Measurements from ENCODE around the gene RALBP1. TPM values are rescaled to one million over a fixed set of nuclear protein-coding genes. Genes with fewer than 3 reads are reported as not detected.

The RALBP1 gene
- total and polyA plus RNA-seq, 2 of the 8 experiments (the other 6 are each of a cell fraction or from before 2014, with no cell fraction given), result 40.3 to 67.8 TPM

DNA sequence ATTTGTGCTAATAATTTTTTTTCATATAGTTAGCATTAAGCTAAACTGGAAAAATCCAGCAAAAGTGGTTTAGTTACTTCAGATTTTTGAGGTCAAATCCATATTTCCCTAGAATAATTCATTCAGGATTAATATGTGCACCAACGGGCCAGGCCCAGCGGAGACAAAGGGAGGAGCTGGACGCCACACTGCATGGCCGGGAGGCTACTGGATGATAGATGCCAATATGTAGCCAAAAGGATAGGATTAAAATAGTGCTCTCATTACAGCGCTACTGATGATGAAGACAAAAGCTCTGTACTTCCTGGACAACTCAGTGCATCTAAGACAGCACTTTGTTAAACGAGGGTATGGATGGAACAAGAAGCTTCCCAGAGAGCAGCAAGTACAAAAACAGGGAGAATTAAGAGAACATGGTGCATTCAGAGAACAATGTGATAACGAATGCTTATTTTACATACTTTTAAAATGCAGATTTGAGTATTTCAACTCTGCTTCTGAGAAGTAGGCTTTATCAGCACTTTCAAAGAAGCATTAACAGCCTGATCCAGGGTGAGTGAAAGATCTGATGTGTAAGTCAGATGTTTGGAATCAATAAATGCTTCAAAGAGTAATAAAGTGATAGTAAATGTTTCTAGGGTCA lies 99.3 kb downstream of the RALBP1 start:
- ChIA-PET CTCF (ENCODE audit: partially characterized antibody) (interaction anchor here (0.7 to 5.3 kb wide), 31 partner anchors 9 to 381 kb away, joined by 3 to 42 read pairs (median 4); no protein-coding TSS in a partner anchor), POLR2A (ENCODE audit: partially characterized antibody) (interaction anchor here (0.8 kb wide), 1 partner anchor 34 kb away, joined by 3 read pairs; no protein-coding TSS in a partner anchor)
- no peak overlapping the region for H3K27ac ChIP-seq (ENCODE audit: low read depth, low read length)

More for the DNA sequence above, 99.3 kb downstream of the RALBP1 start:
- 67% methylated on average over 7 of the region's 7 CpGs; no CpG with 5 or more reads in 1 of the 2 experiments for WGBS, 2 experiments (ENCODE audit: extremely low coverage in 1 of 2, insufficient coverage in 1 of 2, insufficient read length in 1 of 2, insufficient replicate concordance in 2 of 2, low coverage in 1 of 2, low lambda C conversion rate in 2 of 2, missing lambda C conversion rate in 1 of 2)
- no peak overlapping the region for H2BK20ac ChIP-seq (ENCODE audit: low read length)
- H2AFZ ChIP-seq (ENCODE audit: low read length), result no peak overlapping the region
- H3K18ac ChIP-seq (ENCODE audit: extremely low read depth, low read length), result no peak overlapping the region
- no peak overlapping the region for H2BK15ac ChIP-seq (ENCODE audit: low read length)
- H3K4ac ChIP-seq (replicated peaks; ENCODE audit: insufficient read length, low read depth, low read length), result no peak overlapping the region
- H2AK5ac ChIP-seq (ENCODE audit: low read depth, low read length), result no peak overlapping the region
- peak overlapping the region; percentile 19 to 30; a peak in 3 of 4 replicates for H3K4me2 ChIP-seq (ENCODE audit: insufficient read depth in 1 of 2, low read depth in 2 of 2, low read length in 2 of 2)
- peak overlapping the region in 1 of 4 experiments; percentile 6; a peak in 1 of 8 replicates for H3K4me3 ChIP-seq (ENCODE audit: extremely low read depth in 1 of 4, insufficient read depth in 2 of 4, low read depth in 3 of 4, low read length in 4 of 4)
- H3K23me2 ChIP-seq (ENCODE audit: low read depth, low read length), result no peaks in the 10 kb centered on the region
- H3K14ac ChIP-seq (ENCODE audit: insufficient read length), result no peak overlapping the region
- H3K9ac ChIP-seq (replicated peaks in 1 of 4; ENCODE audit: extremely low read depth in 1 of 4, low read depth in 3 of 4, low read length in 3 of 4), result no peak overlapping the region
- H4K91ac ChIP-seq (replicated peaks; ENCODE audit: insufficient read length, low read length), result no peak overlapping the region
- H2BK5ac ChIP-seq (ENCODE audit: low read depth, low read length), result peak overlapping the region; percentile 6; the same call in 1 of the 2 replicates
- H4K5ac ChIP-seq (ENCODE audit: insufficient read length, low read depth, low read length), result peak overlapping the region; percentile 29
- H3K36me3 ChIP-seq (ENCODE audit: control insufficient read depth in 2 of 4, insufficient read depth in 4 of 4, low read length in 3 of 4), result peaks cover 2 to 12% (median 7%) of the 10 kb centered on the region in 4 experiments; a peak in 5 of 8 replicates
- DNase-seq (ENCODE audit: low read depth in 1 of 2, low spot score in 2 of 2) (no peak), FAIRE-seq (no peak)
- no peaks in the 10 kb centered on the region for H3K79me2 ChIP-seq (ENCODE audit: control insufficient read depth in 1 of 2, insufficient read depth in 2 of 2, low read length in 2 of 2)
- no peak overlapping the region for H2BK12ac ChIP-seq (ENCODE audit: low read depth, low read length)
- H4K20me1 ChIP-seq (replicated peaks in 1 of 2; ENCODE audit: control insufficient read depth in 1 of 2, insufficient read depth in 2 of 2, low read length in 2 of 2), result no peaks in the 10 kb centered on the region
- no peak overlapping the region for H2BK120ac ChIP-seq (replicated peaks; ENCODE audit: low read depth, low read length)
- TF ChIP-seq EP300 (IDR thresholded peaks at IDR 0.05; ENCODE audit: borderline replicate concordance in 1 of 2, low read depth in 2 of 2, low read length in 2 of 2) (no peak), SP2 (IDR thresholded peaks at IDR 0.05; ENCODE audit: low read length) (no peak), JUN (IDR thresholded peaks at IDR 0.05; ENCODE audit: low read depth, low read length) (no peak), TCF12 (IDR thresholded peaks at IDR 0.05; ENCODE audit: low read depth, low read length) (no peak), HDAC2 (IDR thresholded peaks at IDR 0.05; ENCODE audit: borderline replicate concordance in 1 of 2, low read depth in 2 of 2, low read length in 2 of 2) (no peak), CHD2 (IDR thresholded peaks at IDR 0.05; ENCODE audit: low read length) (no peak), NRF1 (IDR thresholded peaks at IDR 0.05; ENCODE audit: low read depth, low read length) (no peak)
- TF ChIP-seq, protein P1, sequence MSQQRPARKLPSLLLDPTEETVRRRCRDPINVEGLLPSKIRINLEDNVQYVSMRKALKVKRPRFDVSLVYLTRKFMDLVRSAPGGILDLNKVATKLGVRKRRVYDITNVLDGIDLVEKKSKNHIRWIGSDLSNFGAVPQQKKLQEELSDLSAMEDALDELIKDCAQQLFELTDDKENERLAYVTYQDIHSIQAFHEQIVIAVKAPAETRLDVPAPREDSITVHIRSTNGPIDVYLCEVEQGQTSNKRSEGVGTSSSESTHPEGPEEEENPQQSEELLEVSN (IDR thresholded peaks at IDR 0.05), result no peak
- H3K27me3 ChIP-seq (replicated peaks in 1 of 4; ENCODE audit: control insufficient read depth in 3 of 4, extremely low read depth in 1 of 4, insufficient read depth in 3 of 4, low read length in 3 of 4), result no peaks in the 10 kb centered on the region
- no peaks in the 10 kb centered on the region for H3K9me3 ChIP-seq (ENCODE audit: insufficient read depth in 2 of 2, low read depth in 1 of 2, low read length in 1 of 2)
- no peak overlapping the region for H3K23ac ChIP-seq (ENCODE audit: insufficient read length)
- no peaks in the 10 kb centered on the region for H3K79me1 ChIP-seq (ENCODE audit: low read depth, low read length)
- H3K4me1 ChIP-seq (replicated peaks in 1 of 4; ENCODE audit: control insufficient read depth in 3 of 4, insufficient read depth in 4 of 4, low read length in 3 of 4), result peaks cover 2 to 3% (median 3%) of the 10 kb centered on the region in 4 experiments; a peak in 5 of 7 replicates
- H3K56ac ChIP-seq (replicated peaks; ENCODE audit: insufficient read length, low read depth, low read length), result no peak overlapping the region
- H4K8ac ChIP-seq (ENCODE audit: extremely low read depth, insufficient read depth, low read length), result no peak overlapping the region

All from H1 (cell line).